K562 (cell line): ENCODE results near the gene LOC128125822.
A peak's percentile ranks its signal among the peaks of the same experiment; 100 is the strongest.

Source experiments
- BCL6 ChIP-seq: fragments of 250-450 bp; sonication (Bioruptor Pico); IDR thresholded peaks from 2 replicates; pipeline ENCODE4 v1.4.0; 2020
- CBFB ChIP-seq: sonication (generic); formaldehyde crosslinking; IDR thresholded peaks from 2 replicates; pipeline ENCODE4 v1.4.0; 2020; ENCODE audit warnings: mild to moderate bottlenecking, missing genetic modification reagents
- CHAMP1 ChIP-seq: fragments of 450-650 bp; IDR thresholded peaks from 2 replicates; pipeline ENCODE4 v1.6.1; 2016; ENCODE audit warnings: mild to moderate bottlenecking
- CHCHD3 ChIP-seq: fragments of 250-450 bp; sonication (Bioruptor Pico); IDR thresholded peaks from 2 replicates; pipeline ENCODE4 v2.1.2; 2022; ENCODE audit warnings: mild to moderate bottlenecking
- DPF2 ChIP-seq: fragments of 450-650 bp; IDR thresholded peaks from 2 replicates; pipeline ENCODE4 v1.6.1; 2016
- FOXK1 ChIP-seq: sonication (generic); formaldehyde crosslinking; IDR thresholded peaks from 2 replicates; pipeline ENCODE4 v1.8.0; 2022; ENCODE audit warnings: missing genetic modification reagents, mild to moderate bottlenecking, borderline replicate concordance
- FOXP1 ChIP-seq: sonication (generic); formaldehyde crosslinking; IDR thresholded peaks from 2 replicates; pipeline ENCODE4 v1.8.0; 2022; ENCODE audit warnings: mild to moderate bottlenecking, missing genetic modification reagents
- HMGN3 ChIP-seq: IDR thresholded peaks from 2 replicates; pipeline ENCODE4 v1.6.1; 2011; ENCODE audit warnings: borderline replicate concordance, low read depth, mild to moderate bottlenecking, mixed read lengths, low read length; ENCODE audit not compliant: insufficient read length; ENCODE audit errors: extremely low read depth
- HNRNPL ChIP-seq: fragments of 200-400 bp; formaldehyde crosslinking; IDR thresholded peaks from 2 replicates; pipeline ENCODE4 v1.6.1; 2017; ENCODE audit warnings: low read depth, mild to moderate bottlenecking, low read length
- MAFK ChIP-seq: IDR thresholded peaks from 2 replicates; pipeline ENCODE4 v1.6.1; 2011; ENCODE audit warnings: low read length, improper control_type of control experiment
- NCOA4 ChIP-seq: fragments of 450-650 bp; IDR thresholded peaks from 2 replicates; pipeline ENCODE4 v1.6.1; 2018; ENCODE audit warnings: mild to moderate bottlenecking; ENCODE audit not compliant: partially characterized antibody
- NEUROD1 ChIP-seq: fragments of 150-350 bp; IDR thresholded peaks from 2 replicates; pipeline ENCODE4 v1.6.1; 2014; ENCODE audit warnings: borderline replicate concordance, low read length, low read depth; ENCODE audit not compliant: partially characterized antibody
- PREB ChIP-seq: sonication (generic); formaldehyde crosslinking; IDR thresholded peaks from 2 replicates; pipeline ENCODE4 v1.8.1; 2023; ENCODE audit warnings: mild to moderate bottlenecking, missing genetic modification reagents
- PTBP1 ChIP-seq: fragments of 200-400 bp; formaldehyde crosslinking; IDR thresholded peaks from 2 replicates; pipeline ENCODE4 v1.6.1; 2017; ENCODE audit warnings: low read depth, low read length
- SRSF1 ChIP-seq: fragments of 200-400 bp; formaldehyde crosslinking; IDR thresholded peaks from 2 replicates; pipeline ENCODE4 v1.6.1; 2017; ENCODE audit warnings: mild to moderate bottlenecking, low read depth, low read length, moderate library complexity
- SRSF9 ChIP-seq: fragments of 200-400 bp; formaldehyde crosslinking; IDR thresholded peaks from 2 replicates; pipeline ENCODE4 v1.6.1; 2017; ENCODE audit warnings: low read depth, low read length, borderline replicate concordance
- XRCC5 ChIP-seq: fragments of 200-400 bp; formaldehyde crosslinking; IDR thresholded peaks from 2 replicates; pipeline ENCODE4 v1.6.1; 2017; ENCODE audit warnings: low read depth, mild to moderate bottlenecking, low read length
- ZBTB33 ChIP-seq: sonication (generic); formaldehyde crosslinking; IDR thresholded peaks from 2 replicates; pipeline ENCODE4 v1.8.1; 2023; ENCODE audit warnings: mild to moderate bottlenecking, missing genetic modification reagents
- TF ChIP-seq, protein P1 (sequence below): fragments of 250-450 bp; sonication (Bioruptor Pico); IDR thresholded peaks from 2 replicates; pipeline ENCODE4 v1.5.1; 2021; ENCODE audit warnings: mild to moderate bottlenecking
- TF ChIP-seq, protein P2 (sequence below): fragments of 450-650 bp; IDR thresholded peaks from 2 replicates; pipeline ENCODE4 v1.6.1; 2016; ENCODE audit warnings: borderline replicate concordance

LOC128125822 gene

GRCh38 chr6:63571361-63572043, 778 bp upstream of the LOC128125822 start (continued):
- TF ChIP-seq, protein P1, sequence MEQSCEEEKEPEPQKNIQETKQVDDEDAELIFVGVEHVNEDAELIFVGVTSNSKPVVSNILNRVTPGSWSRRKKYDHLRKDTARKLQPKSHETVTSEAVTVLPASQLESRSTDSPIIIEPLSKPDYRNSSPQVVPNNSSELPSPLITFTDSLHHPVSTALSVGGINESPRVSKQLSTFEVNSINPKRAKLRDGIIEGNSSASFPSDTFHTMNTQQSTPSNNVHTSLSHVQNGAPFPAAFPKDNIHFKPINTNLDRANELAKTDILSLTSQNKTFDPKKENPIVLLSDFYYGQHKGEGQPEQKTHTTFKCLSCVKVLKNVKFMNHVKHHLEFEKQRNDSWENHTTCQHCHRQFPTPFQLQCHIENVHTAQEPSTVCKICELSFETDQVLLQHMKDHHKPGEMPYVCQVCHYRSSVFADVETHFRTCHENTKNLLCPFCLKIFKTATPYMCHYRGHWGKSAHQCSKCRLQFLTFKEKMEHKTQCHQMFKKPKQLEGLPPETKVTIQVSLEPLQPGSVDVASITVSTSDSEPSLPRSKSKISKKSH = no peak
- TF ChIP-seq XRCC5 (no peak), FOXP1 (CRISPR knock-in tag) (no peak), CHAMP1 (no peak), HMGN3 (no peak), ZBTB33 (CRISPR knock-in tag) (peak; percentile 67; the same call in 1 of the 2 replicates), CHCHD3 (CRISPR knock-in tag) (no peak), NEUROD1 (no peak), BCL6 (CRISPR knock-in tag) (no peak), MAFK (no peak), PTBP1 (no peak), PREB (CRISPR knock-in tag) (no peak), SRSF9 (no peak), NCOA4 (no peak), CBFB (CRISPR knock-in tag) (no peak), FOXK1 (CRISPR knock-in tag) (no peak), HNRNPL (no peak), SRSF1 (no peak), DPF2 (peak; percentile 56)
- TF ChIP-seq, protein P2, sequence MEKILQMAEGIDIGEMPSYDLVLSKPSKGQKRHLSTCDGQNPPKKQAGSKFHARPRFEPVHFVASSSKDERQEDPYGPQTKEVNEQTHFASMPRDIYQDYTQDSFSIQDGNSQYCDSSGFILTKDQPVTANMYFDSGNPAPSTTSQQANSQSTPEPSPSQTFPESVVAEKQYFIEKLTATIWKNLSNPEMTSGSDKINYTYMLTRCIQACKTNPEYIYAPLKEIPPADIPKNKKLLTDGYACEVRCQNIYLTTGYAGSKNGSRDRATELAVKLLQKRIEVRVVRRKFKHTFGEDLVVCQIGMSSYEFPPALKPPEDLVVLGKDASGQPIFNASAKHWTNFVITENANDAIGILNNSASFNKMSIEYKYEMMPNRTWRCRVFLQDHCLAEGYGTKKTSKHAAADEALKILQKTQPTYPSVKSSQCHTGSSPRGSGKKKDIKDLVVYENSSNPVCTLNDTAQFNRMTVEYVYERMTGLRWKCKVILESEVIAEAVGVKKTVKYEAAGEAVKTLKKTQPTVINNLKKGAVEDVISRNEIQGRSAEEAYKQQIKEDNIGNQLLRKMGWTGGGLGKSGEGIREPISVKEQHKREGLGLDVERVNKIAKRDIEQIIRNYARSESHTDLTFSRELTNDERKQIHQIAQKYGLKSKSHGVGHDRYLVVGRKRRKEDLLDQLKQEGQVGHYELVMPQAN = no peak
